ENCODE measurements around the gene SUZ12.
"Not testable (repeated sequence)": the region's sequence is repeated elsewhere in the genome, so short reads cannot be mapped to it uniquely, and the experiment has no call there.

DNA sequence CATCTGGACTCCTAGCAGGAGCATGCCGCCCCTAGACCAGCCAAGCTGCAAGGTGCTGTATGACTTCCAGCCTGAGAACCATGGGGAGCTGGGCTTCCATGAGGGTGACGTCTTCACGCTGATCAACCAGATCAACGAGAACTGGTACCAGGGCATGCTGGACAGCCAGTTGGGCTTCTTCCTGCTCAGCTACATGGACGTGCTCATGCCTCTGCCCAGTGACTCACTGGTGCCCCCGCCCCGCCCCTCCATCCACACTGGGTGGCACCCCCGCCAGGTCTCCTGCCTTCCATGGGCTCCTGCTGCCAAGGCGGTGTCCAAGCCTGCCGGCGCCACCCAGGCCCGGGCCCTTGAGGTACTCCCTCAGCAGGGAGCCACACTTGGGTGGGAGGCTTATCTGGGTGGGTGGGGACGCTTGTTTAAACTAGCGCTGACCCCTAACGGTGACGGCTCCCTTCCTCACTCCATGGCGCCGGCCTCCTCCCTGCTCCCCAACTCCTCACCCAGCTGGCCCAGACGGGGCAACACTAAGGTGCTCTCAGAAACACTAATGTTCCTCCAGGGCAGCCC is 104.6 kb downstream of the SUZ12 start:
- TF ChIP-seq EZH2phosphoT487 (IDR thresholded peaks at IDR 0.05; ENCODE audit: low read depth, severe bottlenecking, unreplicated experiment): not testable (repeated sequence)
- TF ChIP-seq, protein P1, sequence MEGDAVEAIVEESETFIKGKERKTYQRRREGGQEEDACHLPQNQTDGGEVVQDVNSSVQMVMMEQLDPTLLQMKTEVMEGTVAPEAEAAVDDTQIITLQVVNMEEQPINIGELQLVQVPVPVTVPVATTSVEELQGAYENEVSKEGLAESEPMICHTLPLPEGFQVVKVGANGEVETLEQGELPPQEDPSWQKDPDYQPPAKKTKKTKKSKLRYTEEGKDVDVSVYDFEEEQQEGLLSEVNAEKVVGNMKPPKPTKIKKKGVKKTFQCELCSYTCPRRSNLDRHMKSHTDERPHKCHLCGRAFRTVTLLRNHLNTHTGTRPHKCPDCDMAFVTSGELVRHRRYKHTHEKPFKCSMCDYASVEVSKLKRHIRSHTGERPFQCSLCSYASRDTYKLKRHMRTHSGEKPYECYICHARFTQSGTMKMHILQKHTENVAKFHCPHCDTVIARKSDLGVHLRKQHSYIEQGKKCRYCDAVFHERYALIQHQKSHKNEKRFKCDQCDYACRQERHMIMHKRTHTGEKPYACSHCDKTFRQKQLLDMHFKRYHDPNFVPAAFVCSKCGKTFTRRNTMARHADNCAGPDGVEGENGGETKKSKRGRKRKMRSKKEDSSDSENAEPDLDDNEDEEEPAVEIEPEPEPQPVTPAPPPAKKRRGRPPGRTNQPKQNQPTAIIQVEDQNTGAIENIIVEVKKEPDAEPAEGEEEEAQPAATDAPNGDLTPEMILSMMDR (IDR thresholded peaks at IDR 0.05; ENCODE audit: poor library complexity): not testable (repeated sequence)

Data from hepatocyte (in vitro differentiated cells).